ENCODE results near the gene RELN. TPM values are rescaled to one million over a fixed set of nuclear protein-coding genes. Genes with fewer than 3 reads are reported as not detected.

The RELN gene
- total RNA-seq, 2 donors from 2014 or later, result 1.5 to 1.6 TPM

DNA sequence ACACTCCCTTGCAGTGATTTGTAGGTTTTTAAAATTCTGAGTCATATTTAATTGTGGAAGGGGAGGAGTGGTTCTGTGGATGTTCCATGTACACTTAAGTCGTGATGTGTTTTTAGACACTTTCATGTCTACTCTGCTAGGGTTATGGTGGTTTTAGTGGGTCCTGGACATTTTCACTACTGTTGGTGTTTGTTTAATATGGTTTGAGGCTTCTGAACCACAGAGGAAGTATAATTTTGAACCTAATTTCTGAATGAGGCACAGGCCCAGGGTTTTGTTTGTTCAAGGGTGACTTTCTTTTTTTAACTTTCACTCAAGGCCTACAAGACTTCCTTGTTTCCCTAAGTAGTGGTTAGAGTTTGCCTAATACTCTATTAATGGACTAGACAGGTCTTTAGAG, 556.7 kb downstream of the RELN start:
- no peak for ATAC-seq
- DNase-seq, result no peak
- intact Hi-C loops (cut with DNase I, micrococcal nuclease), result no loop called here

DNA sequence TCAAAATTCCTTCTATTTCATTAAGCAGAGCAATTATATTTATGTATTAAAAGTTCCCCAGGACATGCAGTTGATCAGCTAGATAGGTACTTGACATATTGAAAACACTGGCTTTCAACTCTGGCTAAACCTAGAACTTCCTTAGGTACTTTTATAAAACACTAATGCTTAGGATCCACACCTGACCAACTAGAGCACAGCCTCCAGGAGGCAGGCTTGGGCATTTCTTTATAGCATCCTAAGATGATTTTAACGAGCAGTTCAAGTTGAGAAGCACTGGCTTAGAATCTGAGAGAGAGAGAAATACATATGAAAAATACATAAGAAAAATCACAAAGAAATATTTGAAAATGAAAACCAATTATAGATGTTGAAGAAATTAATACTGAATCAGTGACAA, 564.3 kb downstream of the RELN start:
- no peak for ATAC-seq
- intact Hi-C loops (cut with DNase I, micrococcal nuclease), result no loop called here
- DNase-seq, result no peak

GRCh38 chr7:103423467-103424179, 565.8 kb downstream of the RELN start:
- intact Hi-C loops (cut with DNase I, micrococcal nuclease), result no loop called here

More at GRCh38 chr7:103423467-103424179, 565.8 kb downstream of the RELN start:
- no peak for ATAC-seq
- DNase-seq, result no peak

Other genes starting within 250 kb of the RELN start
- gene ORC5, start 218.4 kb upstream of the RELN start, total RNA-seq, result 10 to 100 TPM; 17.0 to 19.0 TPM